SK-N-SH (cell line): Measurements from ENCODE around the gene TTLL1. TPM values are rescaled to one million over a fixed set of nuclear protein-coding genes. Genes with fewer than 3 reads are reported as not detected.

Experiments
- CTCF ChIA-PET: fragments of 300-600, 350-600 bp; formaldehyde crosslinking; extraction: SDS; loops from one replicate; lab custom pipeline; 2021; lab: Yijun Ruan, JAX
- POLR2A ChIA-PET: fragments of 350-600 bp; sonication (Branson Sonifier 250); formaldehyde crosslinking; extraction: SDS; loops from one replicate; lab custom pipeline; 2020; ENCODE audit warnings: antibody characterized with exemption, inconsistent platforms; lab: Yijun Ruan, JAX
- DNase-seq: peaks from one replicate; pipeline ENCODE4 v3.0.0; 2012
- H2AFZ ChIP-seq: fragments of 200-600 bp; sonication (generic); 2 replicates; pipeline ENCODE4 v1.8.1; 2016; ENCODE audit warnings: antibody characterized with exemption, mild to moderate bottlenecking, low read depth
- H3F3A ChIP-seq: fragments of 200-600 bp; sonication (generic); replicated peaks from 2 replicates; pipeline ENCODE3; 2016; ENCODE audit warnings: antibody characterized with exemption, mild to moderate bottlenecking; ENCODE audit not compliant: insufficient read depth
- H3K27ac ChIP-seq, 2 experiments: fragments of 200-500 bp in 1 of 2; fragments of 200-600 bp in 1 of 2; sonication (Bioruptor generic) in 1 of 2; sonication (generic), shearing (Covaris generic) in 1 of 2; 2 replicates each; pipeline versions ENCODE4 v1.5.1 to v1.6.1; 2014 to 2016; ENCODE audit warnings: low read depth in 2 of 2, inconsistent platforms in 1 of 2, low read length in 1 of 2, mild to moderate bottlenecking in 1 of 2, mixed read lengths in 1 of 2
- H3K27me3 ChIP-seq: fragments of 200-600 bp; sonication (generic), shearing (Covaris generic); 2 replicates; pipeline ENCODE4 v1.6.1; 2016; ENCODE audit warnings: mixed run types; ENCODE audit not compliant: insufficient read depth
- H3K36me3 ChIP-seq, 2 experiments: fragments of 200-500 bp in 1 of 2; fragments of 200-600 bp in 1 of 2; sonication (Bioruptor generic) in 1 of 2; sonication (generic) in 1 of 2; replicated peaks in 1 of 2; 2 replicates each; pipeline versions ENCODE3 to v1.5.1; 2014 to 2016; ENCODE audit warnings: low read length in 1 of 2, mild to moderate bottlenecking in 1 of 2; ENCODE audit not compliant: insufficient read depth in 2 of 2, control insufficient read depth in 1 of 2
- H3K4me1 ChIP-seq, 2 experiments: fragments of 200-500 bp in 1 of 2; fragments of 200-600 bp in 1 of 2; sonication (Bioruptor generic) in 1 of 2; sonication (generic), shearing (Covaris generic) in 1 of 2; 2 replicates each; pipeline versions ENCODE4 v1.5.1 to v1.6.1; 2014 to 2016; ENCODE audit warnings: low read depth in 1 of 2, low read length in 1 of 2, mixed run types in 1 of 2; ENCODE audit not compliant: insufficient read depth in 2 of 2, control insufficient read depth in 1 of 2
- H3K4me2 ChIP-seq: fragments of 200-600 bp; sonication (generic), shearing (Covaris generic); 2 replicates; pipeline ENCODE4 v1.6.1; 2017; ENCODE audit warnings: mixed run types
- H3K4me3 ChIP-seq, 2 experiments: fragments of 200-500 bp in 1 of 2; fragments of 200-600 bp in 1 of 2; sonication (Bioruptor generic) in 1 of 2; sonication (generic), shearing (Covaris generic) in 1 of 2; 2 replicates each; pipeline versions ENCODE4 v1.5.1 to v1.8.1; 2014 to 2016; ENCODE audit warnings: low read depth in 2 of 2, inconsistent platforms in 1 of 2, low read length in 1 of 2, mild to moderate bottlenecking in 1 of 2, mixed read lengths in 1 of 2, moderate library complexity in 1 of 2
- H3K79me2 ChIP-seq: fragments of 200-600 bp; sonication (generic); 2 replicates; pipeline ENCODE4 v1.8.1; 2017; ENCODE audit warnings: mild to moderate bottlenecking; ENCODE audit not compliant: insufficient read depth
- H3K9ac ChIP-seq: fragments of 200-600 bp; sonication (generic); 2 replicates; pipeline ENCODE4 v1.6.1; 2017; ENCODE audit warnings: mixed run types
- H3K9me2 ChIP-seq: fragments of 200-600 bp; sonication (generic); 2 replicates; pipeline ENCODE4 v1.6.1; 2017; ENCODE audit warnings: mixed run types
- H3K9me3 ChIP-seq: fragments of 200-600 bp; sonication (generic); 2 replicates; pipeline ENCODE4 v1.6.1; 2017; ENCODE audit warnings: mixed run types, mild to moderate bottlenecking, moderate library complexity
- H4K20me1 ChIP-seq: fragments of 200-600 bp; sonication (generic); 2 replicates; pipeline ENCODE4 v1.6.1; 2017; ENCODE audit warnings: mild to moderate bottlenecking, mixed run types; ENCODE audit not compliant: insufficient read depth
- ELF1 ChIP-seq: IDR thresholded peaks from 2 replicates; pipeline ENCODE4 v1.4.0; 2012
- EP300 ChIP-seq, 2 experiments: IDR thresholded peaks; 2 replicates each; pipeline versions ENCODE4 v1.4.0 to v1.6.1; 2012; ENCODE audit warnings: borderline replicate concordance in 1 of 2, low read depth in 1 of 2, low read length in 1 of 2
- EZH2phosphoT487 ChIP-seq: fragments of 200-600 bp; sonication (generic); IDR thresholded peaks from 2 replicates; pipeline ENCODE4 v1.6.1; 2017; ENCODE audit warnings: low read depth, mixed run types, mild to moderate bottlenecking, antibody characterized with exemption, moderate library complexity, borderline replicate concordance
- FOSL2 ChIP-seq: IDR thresholded peaks from 2 replicates; pipeline ENCODE4 v1.4.0; 2012; ENCODE audit warnings: low read depth, mild to moderate bottlenecking, moderate library complexity, borderline replicate concordance
- FOXM1 ChIP-seq: IDR thresholded peaks from 2 replicates; pipeline ENCODE4 v1.4.0; 2012; ENCODE audit warnings: low read depth, mild to moderate bottlenecking
- IRF3 ChIP-seq: fragments of 150-350 bp; IDR thresholded peaks from 2 replicates; pipeline ENCODE4 v1.6.1; 2016; ENCODE audit warnings: mild to moderate bottlenecking, low read depth, low read length
- MEF2A ChIP-seq: IDR thresholded peaks from 2 replicates; pipeline ENCODE4 v1.4.0; 2012; ENCODE audit warnings: low read depth, borderline replicate concordance
- MXI1 ChIP-seq: IDR thresholded peaks from 2 replicates; pipeline ENCODE4 v1.6.1; 2012; ENCODE audit warnings: mild to moderate bottlenecking, low read depth, low read length, improper control_type of control experiment
- NFIC ChIP-seq: IDR thresholded peaks from 2 replicates; pipeline ENCODE4 v1.4.0; 2012; ENCODE audit warnings: borderline replicate concordance
- PBX3 ChIP-seq: IDR thresholded peaks from 2 replicates; pipeline ENCODE4; 2012
- RAD21 ChIP-seq: IDR thresholded peaks from 2 replicates; pipeline ENCODE4 v1.6.1; 2012; ENCODE audit warnings: mild to moderate bottlenecking, low read length
- RCOR1 ChIP-seq: fragments of 150-350 bp; IDR thresholded peaks from 2 replicates; pipeline ENCODE4 v1.6.1; 2017; ENCODE audit warnings: antibody characterized with exemption, low read length
- TAF1 ChIP-seq: IDR thresholded peaks from 2 replicates; pipeline ENCODE4 v1.6.1; 2012; ENCODE audit warnings: low read depth, mild to moderate bottlenecking, low read length, moderate library complexity, borderline replicate concordance
- TEAD4 ChIP-seq: IDR thresholded peaks from 2 replicates; pipeline ENCODE4 v1.4.0; 2012; ENCODE audit warnings: mild to moderate bottlenecking, borderline replicate concordance; ENCODE audit not compliant: insufficient read depth
- USF1 ChIP-seq: IDR thresholded peaks from 2 replicates; pipeline ENCODE4 v1.4.0; 2012; ENCODE audit warnings: low read depth, borderline replicate concordance
- YY1 ChIP-seq: IDR thresholded peaks from 2 replicates; pipeline ENCODE4 v1.4.0; 2012; ENCODE audit warnings: low read depth, mild to moderate bottlenecking
- ZBTB33 ChIP-seq: IDR thresholded peaks from 2 replicates; pipeline ENCODE4 v1.4.0; 2012; ENCODE audit warnings: low read depth, borderline replicate concordance
- WGBS: methylation state at CpG from one replicate; pipeline ENCODE4 v1.1.6; 2017; ENCODE audit warnings: low lambda C conversion rate; 5-methylcytosine and 5-hydroxymethylcytosine counted together
- polyA plus RNA-seq, 3 experiments: library from polyadenylated mRNA; depleted of rRNA; stranded (reverse); fragments of >200 nt; gene quantifications; 2 replicates each; pipeline ENCODE4 v1.2.3, GENCODE V29; 2012
- TF ChIP-seq, protein P1 (sequence below): IDR thresholded peaks from 2 replicates; pipeline ENCODE4 v1.4.0; 2012; ENCODE audit warnings: low read depth
- TF ChIP-seq, protein P2 (sequence below): IDR thresholded peaks from 2 replicates; pipeline ENCODE4 v1.6.1; 2012; ENCODE audit warnings: mild to moderate bottlenecking, low read depth, low read length, moderate library complexity

The TTLL1 gene
- polyA plus RNA-seq, 1 of the 3 experiments (the other 2 are of a cell fraction) = 14.0 TPM

- TF ChIP-seq TEAD4 (no peak), EZH2phosphoT487 (no peak)
Observed at GRCh38 chr22:43118024-43118849, 29.0 kb upstream of the TTLL1 start (continued).

- Histone ChIP-seq H3K9ac (no peak overlapping the region), H3K27ac (no peak overlapping the region), H3F3A (no peaks in the 10 kb centered on the region), H3K4me1 (no peaks in the 10 kb centered on the region), H3K4me3 (no peak overlapping the region), H3K9me2 (no peaks in the 10 kb centered on the region), H3K27me3 (no peaks in the 10 kb centered on the region), H3K4me2 (no peak overlapping the region), H3K36me3 (no peaks in the 10 kb centered on the region), H3K9me3 (no peaks in the 10 kb centered on the region), H4K20me1 (no peaks in the 10 kb centered on the region), H3K79me2 (no peaks in the 10 kb centered on the region), H2AFZ (no peak overlapping the region)
- TF ChIP-seq PBX3 (no peak), MXI1 (no peak), ELF1 (no peak), NFIC (no peak), FOSL2 (no peak), ZBTB33 (no peak), USF1 (no peak), FOXM1 (no peak), RAD21 (no peak), IRF3 (no peak), EZH2phosphoT487 (no peak), MEF2A (no peak), EP300 (IDR thresholded peaks at IDR 0.05; ENCODE audit: borderline replicate concordance in 1 of 2, low read depth in 1 of 2, low read length in 1 of 2) (no peak), RCOR1 (no peak), TAF1 (no peak), YY1 (no peak)
- TF ChIP-seq, protein P1, sequence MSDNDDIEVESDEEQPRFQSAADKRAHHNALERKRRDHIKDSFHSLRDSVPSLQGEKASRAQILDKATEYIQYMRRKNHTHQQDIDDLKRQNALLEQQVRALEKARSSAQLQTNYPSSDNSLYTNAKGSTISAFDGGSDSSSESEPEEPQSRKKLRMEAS = no peak
- TF ChIP-seq, protein P2, sequence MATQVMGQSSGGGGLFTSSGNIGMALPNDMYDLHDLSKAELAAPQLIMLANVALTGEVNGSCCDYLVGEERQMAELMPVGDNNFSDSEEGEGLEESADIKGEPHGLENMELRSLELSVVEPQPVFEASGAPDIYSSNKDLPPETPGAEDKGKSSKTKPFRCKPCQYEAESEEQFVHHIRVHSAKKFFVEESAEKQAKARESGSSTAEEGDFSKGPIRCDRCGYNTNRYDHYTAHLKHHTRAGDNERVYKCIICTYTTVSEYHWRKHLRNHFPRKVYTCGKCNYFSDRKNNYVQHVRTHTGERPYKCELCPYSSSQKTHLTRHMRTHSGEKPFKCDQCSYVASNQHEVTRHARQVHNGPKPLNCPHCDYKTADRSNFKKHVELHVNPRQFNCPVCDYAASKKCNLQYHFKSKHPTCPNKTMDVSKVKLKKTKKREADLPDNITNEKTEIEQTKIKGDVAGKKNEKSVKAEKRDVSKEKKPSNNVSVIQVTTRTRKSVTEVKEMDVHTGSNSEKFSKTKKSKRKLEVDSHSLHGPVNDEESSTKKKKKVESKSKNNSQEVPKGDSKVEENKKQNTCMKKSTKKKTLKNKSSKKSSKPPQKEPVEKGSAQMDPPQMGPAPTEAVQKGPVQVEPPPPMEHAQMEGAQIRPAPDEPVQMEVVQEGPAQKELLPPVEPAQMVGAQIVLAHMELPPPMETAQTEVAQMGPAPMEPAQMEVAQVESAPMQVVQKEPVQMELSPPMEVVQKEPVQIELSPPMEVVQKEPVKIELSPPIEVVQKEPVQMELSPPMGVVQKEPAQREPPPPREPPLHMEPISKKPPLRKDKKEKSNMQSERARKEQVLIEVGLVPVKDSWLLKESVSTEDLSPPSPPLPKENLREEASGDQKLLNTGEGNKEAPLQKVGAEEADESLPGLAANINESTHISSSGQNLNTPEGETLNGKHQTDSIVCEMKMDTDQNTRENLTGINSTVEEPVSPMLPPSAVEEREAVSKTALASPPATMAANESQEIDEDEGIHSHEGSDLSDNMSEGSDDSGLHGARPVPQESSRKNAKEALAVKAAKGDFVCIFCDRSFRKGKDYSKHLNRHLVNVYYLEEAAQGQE = no peak
- CTCF ChIA-PET = no interaction called here
- no peak for DNase-seq
- POLR2A ChIA-PET = no interaction called here
- 96% methylated on average over 3 of the region's 7 CpGs for WGBS
Observed at GRCh38 chr22:43116932-43117331, 27.7 kb upstream of the TTLL1 start.
